ENCODE measurements around the gene FANCC.

The FANCC gene, protein sequence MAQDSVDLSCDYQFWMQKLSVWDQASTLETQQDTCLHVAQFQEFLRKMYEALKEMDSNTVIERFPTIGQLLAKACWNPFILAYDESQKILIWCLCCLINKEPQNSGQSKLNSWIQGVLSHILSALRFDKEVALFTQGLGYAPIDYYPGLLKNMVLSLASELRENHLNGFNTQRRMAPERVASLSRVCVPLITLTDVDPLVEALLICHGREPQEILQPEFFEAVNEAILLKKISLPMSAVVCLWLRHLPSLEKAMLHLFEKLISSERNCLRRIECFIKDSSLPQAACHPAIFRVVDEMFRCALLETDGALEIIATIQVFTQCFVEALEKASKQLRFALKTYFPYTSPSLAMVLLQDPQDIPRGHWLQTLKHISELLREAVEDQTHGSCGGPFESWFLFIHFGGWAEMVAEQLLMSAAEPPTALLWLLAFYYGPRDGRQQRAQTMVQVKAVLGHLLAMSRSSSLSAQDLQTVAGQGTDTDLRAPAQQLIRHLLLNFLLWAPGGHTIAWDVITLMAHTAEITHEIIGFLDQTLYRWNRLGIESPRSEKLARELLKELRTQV

DNA sequence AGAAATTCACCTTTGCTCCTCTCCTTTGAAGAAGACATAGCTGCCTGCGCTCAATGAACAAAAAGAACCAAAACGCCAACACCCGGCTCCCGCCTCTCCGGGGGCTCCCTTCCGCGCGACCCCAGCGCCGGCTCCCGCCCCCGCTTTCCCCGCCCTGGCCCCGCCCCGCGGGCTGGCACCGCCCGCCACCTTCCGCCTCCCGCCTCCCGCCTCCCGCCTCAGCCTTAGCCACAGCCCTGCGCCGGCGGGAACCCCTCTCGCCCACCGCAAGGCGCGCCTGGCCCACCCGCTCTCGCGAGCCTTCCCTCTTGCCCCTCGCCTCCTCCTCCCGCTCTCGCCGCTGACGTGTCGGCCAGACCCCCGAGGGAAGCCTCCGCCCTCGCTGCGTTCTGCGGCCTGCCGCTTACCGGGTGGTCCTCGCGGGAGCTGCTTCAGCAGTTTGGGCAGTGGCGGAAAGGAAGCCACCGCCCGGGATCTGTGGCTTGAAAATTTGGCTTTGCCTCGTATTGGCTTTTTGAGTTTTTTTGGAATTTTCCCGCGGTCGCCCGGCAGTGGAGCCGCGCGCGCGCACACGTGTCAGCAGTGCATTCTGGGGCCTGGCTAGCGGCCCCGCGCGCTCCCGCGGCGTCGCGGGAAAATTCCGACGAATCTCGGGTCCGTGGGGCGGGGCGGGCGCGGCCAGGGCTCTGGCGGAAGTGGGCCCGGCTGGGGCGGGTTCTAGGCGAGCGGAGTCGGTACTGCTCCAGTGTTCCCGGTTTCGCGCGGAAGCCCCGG lies at the start of gene FANCC:
FANCC (minus strand) TSS at position 591 of the 774 bp plus-strand sequence. CDS start 68,418 bp downstream, outside the sequence.
- peak; percentile 93 for DNase-seq

DNA sequence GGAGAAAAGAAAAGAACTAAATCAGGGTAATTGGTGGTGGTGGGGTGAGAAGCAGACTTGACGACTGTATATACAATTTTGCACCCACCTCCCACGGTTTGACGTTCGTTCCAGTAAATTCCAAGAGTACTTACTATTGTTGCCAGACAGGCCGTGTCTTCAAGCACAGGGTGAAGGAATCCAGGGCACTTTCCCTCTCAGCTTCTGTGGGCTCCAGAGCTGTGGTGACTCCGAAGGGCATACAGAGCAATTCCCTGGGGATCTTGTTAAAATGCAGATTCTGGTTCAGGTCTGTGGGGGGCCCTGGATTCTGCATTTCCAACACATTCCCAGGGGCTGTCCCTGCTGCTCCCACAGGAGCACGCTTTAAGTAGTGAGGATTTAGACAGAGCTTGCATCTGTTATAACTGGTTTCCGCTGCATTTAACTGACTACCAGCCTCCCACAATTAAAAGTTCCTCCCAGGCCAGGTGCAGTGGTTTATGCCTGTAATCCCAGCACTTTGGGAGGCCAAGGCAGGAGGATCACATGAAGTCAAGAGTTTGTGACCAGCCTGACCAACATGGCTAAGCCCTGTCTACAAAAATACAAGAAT lies 49.3 kb upstream of the FANCC start:
- DNase-seq: no peak

DNA sequence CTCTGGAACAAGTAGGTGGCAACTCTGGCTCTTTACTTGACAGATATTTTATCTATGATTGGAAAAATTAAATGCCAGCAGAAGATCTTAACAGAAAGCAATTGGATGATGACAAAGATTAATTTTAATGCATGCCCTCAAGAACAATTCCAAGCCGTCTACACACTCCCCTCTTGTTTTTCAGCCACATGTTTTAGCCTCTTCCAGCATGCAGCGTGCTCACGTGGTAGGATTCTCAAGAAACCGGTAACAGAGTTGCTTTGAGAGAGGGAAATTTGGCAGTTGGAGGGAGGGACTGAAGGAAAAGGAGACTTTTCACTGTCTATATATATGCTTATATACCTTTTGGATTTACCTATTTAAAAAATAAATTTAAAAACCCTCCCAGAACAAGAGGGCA lies 48.3 kb upstream of the FANCC start:
- no peak for DNase-seq

DNA sequence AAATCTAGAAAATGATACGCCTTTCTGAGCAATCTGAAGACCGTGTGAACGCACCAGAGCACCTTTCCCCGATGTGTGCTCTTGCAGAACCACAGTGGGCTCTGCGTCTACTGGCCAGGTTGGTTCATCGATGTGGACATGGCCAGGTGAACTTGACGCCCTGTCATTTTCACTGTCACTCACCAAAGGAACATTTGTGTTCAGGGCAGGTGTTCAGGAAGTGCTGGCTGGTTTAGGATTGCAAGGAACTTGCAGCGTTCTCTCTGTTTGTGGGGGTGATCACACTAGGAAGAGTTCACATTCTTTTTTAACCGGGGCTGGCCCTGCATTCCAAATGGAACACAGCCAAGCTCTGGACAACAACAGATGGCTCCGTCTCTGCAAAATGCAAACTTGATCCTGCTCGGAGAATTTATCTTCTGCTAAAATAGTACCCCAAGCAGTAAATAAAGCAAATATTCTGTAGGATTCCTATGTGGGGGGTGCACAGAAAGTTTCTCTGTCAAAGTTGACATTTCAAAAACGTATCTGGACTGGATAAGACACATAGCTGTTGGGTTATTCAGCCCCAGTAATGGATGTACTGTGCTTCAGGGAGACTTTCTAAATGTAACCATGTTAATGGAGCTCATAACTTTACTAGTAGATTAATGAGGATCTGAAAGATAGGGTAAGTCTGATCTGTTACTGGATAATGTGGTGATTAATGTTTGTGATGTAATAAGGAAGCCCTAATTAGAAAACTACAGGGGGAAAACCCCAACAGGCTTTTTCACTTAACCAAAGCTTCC lies 45.7 kb upstream of the FANCC start:
- no peak for DNase-seq

DNA sequence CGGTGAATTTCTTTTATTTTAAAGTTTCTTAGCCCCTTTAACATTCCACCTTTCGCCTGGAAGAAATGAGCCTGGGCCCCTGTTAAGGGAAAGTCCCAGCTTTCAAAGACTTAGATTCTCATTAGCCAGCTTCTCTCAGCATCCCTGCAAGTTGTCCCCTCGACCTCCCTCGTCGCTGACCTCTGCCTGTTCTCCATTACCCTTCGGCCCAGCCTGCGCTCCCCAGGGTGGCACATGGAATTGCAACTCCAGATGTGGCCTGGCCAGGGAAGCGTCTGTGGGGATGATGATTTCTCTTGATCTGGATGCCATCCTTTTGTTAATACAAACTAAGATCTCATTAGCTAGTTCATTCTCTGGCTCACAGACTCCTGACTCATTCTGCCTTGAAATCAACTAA lies 43.4 kb upstream of the FANCC start:
- DNase-seq: no peak

DNA sequence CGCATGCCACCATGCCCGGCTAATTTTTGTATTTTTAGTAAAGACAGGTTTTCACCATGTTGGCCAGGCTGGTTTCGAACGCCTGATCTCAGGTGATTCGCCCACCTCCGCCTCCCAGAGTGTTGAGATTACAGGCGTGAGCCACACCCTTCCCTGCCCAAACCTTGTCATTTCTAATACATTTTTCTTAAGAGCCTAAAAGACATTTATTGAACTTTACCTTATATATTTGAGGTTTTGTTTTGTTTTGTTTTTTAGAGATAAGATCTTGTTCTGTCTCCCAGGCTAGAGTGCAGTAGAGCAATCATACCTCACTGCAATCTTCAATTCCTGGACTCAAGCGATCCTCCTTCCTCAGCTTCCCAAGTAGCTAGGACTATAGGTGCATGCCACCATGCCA lies 39.8 kb upstream of the FANCC start:
- DNase-seq: no peak

DNA sequence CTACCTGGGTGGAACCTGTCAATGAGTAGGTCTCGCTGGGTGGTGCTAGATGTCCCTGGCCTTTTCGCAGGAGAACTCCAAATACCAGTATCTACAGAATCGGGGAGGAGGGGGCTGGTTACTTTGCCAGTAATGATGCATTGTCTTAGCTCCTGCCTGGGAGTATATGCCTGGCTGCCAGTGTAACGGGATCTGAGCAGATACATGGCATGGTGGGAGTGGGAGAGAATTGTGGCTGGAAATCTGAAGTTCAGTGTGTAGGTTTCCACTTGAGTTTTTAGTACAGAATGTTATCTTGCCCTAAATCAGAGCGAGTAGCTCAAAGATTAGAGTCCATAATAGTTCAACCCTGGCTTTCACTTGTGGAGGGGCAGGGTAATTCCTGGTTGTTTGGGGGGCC lies 38.0 kb upstream of the FANCC start:
- no peak for DNase-seq

DNA sequence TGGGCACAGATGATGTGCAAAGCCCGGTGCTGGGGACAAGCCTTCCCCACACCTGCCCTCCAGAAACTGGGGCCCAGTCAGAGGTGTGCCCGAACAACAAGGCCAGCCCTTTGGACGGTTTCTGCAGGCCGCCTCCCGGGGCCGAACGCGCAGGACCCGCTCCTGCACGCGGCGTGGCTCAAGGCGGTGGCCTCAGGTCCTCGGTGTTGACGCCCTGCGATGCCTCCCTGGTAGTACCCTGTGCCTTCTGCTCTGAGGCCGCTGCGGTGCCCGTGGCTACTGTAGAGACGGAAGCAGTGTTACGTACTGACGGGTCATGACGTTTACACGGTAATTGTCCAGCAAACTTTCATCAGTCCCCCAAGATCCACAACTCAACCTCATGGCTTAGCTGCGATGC lies 33.5 kb upstream of the FANCC start:
- DNase-seq: no peak

DNA sequence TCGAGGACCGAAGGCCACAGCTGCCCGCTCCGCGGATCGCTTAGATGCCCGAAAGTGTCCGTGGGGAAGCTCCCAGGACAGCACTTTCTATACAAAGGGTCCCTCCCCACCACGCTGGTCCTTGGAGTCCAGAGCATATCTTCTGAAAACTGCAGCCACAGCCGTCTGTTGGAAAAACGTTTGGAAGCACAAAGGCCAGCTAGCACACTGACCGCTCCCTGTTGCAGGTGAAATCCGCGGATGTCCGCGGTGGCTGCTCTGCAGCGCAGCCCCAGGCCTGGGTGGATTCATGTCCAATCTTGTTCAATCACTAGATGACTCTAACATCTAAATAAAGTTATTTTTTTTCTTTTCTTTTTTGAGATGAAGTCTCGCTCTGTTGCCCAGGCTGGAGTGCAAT lies 32.8 kb upstream of the FANCC start:
- DNase-seq: no peak

DNA sequence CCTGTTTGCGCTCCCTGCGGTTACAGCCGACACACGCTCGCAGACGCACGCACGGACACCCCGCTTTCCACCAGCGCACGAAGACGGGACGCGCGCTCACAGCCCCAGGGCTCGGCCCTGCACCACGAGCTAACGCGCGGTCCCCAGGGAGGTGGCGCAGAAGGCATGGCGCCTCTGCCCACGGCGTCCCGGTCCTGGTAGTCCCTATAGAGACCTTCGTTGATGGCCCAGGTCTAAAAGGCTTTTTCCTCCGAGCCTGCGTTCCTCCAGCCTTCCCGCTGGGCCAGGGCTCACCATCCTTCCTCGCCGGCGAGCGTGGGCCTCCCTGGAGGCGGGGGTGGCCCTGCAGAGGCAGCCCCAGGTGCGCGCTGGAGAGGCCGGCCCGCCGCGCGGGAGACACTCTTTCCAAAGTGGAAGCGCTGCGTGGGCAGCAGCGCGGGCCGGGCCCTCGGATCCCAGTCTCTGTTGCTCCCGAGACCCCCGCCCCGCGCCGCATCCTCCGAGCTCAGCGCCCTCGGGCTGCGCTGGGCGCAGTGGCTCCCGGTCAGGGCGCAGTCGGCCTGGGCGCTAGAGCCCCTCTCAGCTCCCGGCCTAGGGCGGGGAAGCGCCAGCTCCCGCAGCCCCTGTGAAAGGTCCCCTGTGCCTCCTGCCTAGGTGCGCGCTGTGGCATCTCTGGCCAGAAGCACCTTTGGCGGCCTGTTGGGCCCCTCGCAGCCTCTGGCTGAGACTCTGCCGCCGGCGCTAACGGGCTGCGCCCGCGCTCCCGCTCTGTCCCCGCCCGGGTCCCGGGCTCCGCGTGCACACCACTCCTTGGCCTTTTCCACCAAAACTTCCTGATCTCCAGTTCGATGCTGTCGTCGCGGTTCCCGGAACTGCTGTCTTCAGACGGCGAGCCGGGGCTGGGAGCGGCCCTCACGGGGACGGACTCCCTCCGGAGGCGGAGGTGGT lies 31.9 kb upstream of the FANCC start:
- no peak for DNase-seq

DNA sequence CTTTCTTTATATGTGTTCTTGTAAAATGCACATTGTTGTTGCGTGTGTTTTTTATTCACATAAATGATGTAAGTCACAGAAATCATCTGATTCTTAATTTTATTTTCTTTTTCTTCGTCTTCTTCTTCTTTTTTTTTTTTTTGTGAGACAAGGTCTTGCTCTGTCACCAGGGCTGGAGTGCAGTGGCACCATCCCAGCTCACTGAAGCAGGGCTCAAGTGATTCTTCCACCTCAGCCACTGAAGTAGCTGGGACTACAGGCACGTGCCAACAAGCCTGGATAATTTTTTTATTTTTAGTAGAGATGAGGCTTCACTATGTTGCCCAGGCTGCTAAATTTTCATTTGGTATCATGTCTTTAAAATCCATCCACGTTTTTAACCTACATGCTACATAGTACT lies 28.5 kb upstream of the FANCC start:
- DNase-seq: no peak

DNA sequence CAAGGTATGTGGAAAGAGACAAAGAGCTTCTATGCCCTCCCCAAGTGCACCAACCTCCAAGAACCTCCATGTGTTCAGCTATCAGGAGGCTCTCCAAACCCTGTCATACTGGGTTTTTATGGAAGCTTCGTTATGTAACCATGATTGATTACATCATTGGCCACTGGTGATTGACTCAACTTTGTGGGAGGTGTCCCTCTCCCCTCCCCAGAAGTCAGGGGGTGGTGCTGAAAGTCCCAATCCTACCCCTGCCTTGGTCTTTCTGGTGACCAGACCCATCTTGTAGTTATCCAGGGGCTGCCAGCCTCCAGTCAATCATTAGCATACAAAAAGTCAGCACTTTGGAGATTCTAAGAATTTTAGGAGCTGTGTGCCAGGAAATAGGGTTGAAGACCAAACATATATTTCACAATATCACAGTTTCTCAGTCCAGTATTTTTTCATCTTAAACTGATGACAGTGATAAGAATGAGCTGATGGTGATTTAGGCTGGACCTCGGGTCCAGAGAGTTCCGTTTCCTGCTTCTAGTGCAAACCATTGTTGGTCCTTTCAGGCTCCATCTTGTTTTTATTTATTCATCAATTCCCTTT lies 27.3 kb upstream of the FANCC start:
- no peak for DNase-seq

DNA sequence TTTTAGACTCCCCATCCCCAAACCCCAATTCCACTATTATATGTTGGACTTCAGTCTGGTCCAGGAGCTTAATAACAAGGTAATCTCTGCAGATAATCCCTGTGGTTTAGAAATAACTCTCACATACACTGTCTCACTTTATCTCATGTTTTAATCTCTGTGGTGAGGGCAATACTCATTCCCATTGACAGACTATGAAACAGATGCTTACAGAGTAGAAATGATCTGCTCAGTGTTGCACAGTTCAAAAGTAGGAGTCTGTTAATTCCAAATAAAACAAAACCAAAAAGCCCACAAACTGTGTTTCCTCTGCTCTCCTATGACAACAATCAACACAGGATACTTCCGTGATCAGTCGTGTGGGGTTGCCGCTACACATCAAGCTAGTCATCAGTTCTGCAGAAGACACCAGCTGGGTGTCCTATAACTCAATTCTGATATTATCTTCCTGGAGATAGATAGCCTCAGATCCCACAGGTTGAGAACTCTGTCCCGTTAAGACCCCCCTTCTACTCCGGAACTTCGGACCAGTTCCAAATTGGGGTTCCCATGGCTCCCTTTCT lies 26.3 kb upstream of the FANCC start:
- no peak for DNase-seq

DNA sequence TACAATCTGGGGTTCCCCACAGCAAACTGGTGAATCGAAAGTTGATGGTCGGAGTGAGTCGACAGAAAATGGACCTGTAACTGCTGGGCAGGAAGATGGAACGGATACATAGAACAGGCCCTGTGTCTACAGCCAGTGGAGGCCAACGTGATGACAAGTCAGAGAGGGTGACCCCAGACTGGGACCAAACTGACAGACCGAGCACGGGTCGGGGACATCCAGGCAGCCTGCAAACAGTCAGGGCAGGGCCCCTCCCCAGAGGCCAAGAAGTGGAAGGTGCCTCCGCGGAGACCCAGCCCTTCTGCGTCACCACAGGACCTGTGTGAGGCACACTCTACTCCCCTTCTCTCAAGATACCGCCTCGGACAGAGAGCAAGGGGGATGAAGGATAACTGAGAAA lies 25.1 kb upstream of the FANCC start:
- no peak for DNase-seq

DNA sequence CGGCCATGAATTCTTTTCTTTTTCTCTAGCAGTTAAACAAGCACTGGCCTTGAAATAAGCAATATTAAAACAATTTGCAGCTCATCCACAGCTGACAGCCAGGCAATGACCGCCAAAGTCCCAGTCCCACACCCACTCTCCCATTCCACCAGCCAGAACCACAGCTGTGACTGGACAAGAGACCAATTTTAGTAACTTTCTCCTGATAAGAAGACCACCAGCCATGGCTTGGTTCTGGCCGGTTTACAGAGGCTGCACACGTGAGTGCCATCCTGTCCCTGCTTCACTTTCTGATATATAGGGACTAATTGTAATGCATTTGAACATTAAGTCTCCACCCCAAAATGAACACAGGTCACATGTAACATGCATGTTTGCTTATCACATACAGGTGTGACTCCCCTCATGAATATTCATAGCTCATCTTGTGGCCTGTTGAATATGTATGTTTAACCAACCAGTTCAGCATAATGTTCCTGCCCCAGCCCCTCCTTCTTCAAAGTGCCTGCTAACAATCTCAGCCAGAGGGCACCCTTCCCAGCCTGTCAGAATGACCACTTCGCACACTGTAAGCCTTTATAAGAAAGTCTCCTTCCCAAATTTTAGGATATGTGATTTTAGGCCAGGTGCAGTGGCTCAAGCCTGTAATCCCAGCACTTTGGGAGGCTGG lies 23.9 kb upstream of the FANCC start:
- DNase-seq: no peak

DNA sequence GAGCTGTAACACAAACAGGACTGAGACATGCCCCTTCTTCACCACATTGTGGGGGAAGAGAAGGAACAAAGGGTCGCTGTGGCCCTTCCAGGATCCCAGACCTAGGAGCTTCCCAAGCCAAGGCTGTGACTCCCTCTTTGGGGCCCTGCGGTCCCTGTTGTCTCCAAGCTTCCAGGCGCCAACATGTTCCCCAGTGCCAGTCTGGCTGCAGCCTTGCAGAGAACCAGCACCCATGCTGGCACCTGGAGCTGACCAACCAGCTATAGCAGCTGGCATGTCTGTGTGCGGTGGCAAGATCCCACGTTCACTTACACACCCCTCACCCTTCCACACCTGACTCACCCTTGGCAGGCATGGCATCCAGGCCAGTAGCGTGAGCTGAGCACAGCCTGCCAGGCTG lies 20.7 kb upstream of the FANCC start:
- DNase-seq: no peak

DNA sequence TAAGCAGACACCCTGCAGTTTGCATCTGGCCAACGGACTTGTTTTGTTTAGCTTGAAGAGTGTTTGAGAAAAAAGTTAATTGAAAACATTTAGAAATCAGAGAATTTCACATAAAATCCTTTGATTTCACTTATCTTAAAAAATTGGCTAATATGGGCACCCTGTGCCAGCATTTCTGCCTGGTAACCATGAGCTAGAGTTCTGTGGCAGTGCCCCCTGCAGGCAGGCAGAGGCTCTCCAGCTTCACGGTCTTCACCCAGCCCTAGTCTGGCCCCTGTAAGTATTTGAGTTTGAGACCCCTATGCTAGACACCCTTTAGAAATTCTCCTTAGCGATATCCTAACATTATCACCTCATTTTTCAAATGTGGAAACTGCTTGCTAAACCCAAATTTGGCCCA lies 18.8 kb upstream of the FANCC start:
- DNase-seq: no peak

DNA sequence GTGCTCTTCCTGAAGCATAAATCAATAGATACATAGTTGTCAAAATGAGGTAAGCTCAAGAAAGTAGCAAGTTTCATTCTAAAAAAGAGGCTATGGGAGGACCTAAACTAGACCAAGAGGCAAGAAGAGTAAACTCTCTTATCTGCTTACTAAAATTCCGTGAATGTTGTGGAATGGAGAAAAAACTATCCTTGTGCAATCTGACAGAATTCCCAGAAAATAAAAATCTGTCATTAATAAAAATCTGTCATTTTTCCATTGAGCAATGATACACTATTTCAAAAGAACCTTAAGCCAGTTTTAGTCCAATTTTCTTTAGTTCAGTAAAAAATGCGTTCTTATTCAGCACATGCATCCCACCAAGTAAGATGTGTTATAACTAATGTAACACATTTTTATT lies 15.9 kb upstream of the FANCC start:
- DNase-seq: no peak

DNA sequence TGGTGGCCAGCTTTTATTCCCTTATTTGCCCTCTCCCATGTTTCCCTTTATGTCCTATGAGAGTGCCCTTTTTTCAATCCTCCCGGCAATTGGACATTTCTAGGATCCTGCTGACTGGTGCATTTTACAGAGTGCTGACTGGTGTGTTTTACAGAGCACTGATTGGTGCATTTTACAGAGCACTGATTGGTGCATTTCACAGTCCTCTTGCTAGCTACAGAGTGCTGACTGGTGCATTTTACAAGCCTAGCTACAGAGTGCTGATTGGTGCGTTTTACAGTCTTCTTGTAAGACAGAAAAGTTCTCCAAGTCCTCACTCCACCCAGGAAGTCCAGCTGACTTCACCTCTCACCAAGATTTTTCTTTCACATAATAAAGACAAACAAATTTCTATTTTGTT lies 15.4 kb upstream of the FANCC start:
- no peak for DNase-seq

DNA sequence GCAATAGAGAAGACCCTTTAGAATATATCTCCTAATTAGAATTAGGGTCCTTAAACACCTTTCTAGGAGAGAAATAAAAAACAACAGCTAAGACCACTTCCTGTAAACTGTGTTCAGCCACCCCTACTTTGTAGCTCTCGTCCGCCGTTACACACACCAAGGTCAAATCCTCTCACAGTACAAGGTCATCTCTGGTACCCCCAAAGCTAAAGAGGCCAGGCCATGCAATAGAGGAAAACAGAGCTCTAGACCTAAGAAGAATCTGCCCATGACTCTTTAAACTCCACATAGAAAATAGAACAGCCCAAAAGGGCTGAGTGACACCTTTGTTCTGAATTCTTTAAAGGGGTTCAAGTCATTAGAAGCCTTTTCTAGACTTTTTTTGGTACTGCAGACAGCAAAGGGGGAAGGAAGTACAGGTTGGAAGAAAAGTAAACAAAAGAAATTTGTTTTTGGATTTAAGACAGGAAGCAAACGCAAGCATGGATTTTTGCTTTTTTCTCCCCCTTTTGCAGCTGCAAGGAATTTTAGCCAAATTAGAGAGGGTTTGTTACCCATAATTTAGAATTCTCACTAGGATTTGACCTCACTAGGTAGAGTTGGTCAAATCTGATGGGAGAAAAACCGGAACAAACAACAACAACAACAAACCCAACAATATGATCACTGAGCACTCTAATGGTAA lies 13.4 kb upstream of the FANCC start:
- DNase-seq: no peak

Data from 8988T (cell line).